ENCODE measurements around the gene SLCO3A1.

DNA sequence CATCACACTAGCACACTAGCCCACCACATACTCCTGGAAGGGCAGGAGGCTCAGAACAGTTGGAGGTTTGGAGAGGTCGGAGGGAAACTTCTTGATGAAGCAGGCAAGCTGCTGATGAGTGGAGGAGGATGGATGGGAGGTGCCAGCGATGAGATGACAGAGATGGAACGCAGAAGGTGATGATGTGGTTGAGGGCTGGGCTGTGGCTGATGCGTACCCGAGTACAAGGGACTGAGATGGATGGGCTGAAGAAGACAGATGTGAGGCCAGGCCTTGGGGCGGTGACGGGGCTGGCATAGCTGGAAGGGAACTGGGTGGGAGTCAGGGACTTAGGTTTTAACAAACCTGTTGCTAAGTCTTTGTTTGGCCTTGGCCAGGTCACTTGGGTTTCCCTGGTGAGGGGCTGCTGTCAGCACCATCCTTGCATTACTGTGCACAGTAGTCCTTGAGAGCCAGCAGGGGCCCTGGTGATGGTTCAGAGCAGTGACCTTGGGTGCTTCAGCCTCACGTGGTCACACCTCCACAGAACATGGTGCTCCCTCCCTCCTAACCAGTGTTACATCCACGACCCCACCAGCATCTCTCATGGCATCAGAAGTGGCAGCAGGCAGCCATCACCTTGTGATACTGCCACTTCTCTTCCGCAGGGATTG is 164.5 kb downstream of the SLCO3A1 start:
- no peak for TF ChIP-seq JUND (IDR thresholded peaks at IDR 0.05)
- TF ChIP-seq ZNF274 (IDR thresholded peaks at IDR 0.05; ENCODE audit: low read depth, low read length): no peak
- TF ChIP-seq, protein P1, sequence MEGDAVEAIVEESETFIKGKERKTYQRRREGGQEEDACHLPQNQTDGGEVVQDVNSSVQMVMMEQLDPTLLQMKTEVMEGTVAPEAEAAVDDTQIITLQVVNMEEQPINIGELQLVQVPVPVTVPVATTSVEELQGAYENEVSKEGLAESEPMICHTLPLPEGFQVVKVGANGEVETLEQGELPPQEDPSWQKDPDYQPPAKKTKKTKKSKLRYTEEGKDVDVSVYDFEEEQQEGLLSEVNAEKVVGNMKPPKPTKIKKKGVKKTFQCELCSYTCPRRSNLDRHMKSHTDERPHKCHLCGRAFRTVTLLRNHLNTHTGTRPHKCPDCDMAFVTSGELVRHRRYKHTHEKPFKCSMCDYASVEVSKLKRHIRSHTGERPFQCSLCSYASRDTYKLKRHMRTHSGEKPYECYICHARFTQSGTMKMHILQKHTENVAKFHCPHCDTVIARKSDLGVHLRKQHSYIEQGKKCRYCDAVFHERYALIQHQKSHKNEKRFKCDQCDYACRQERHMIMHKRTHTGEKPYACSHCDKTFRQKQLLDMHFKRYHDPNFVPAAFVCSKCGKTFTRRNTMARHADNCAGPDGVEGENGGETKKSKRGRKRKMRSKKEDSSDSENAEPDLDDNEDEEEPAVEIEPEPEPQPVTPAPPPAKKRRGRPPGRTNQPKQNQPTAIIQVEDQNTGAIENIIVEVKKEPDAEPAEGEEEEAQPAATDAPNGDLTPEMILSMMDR (IDR thresholded peaks at IDR 0.05 in 2 of 3, conservative IDR thresholded peaks at IDR 0.05 in 1 of 3; ENCODE audit: borderline replicate concordance in 1 of 3, insufficient read depth in 1 of 3, low read depth in 2 of 3, low read length in 2 of 3): no peak
- TF ChIP-seq POLR2AphosphoS5 (IDR thresholded peaks at IDR 0.05; ENCODE audit: low read depth, low read length): no peak
- TF ChIP-seq, protein P2, sequence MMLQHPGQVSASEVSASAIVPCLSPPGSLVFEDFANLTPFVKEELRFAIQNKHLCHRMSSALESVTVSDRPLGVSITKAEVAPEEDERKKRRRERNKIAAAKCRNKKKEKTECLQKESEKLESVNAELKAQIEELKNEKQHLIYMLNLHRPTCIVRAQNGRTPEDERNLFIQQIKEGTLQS (IDR thresholded peaks at IDR 0.05): no peak
- no peak for TF ChIP-seq POLR2A (IDR thresholded peaks at IDR 0.05; ENCODE audit: borderline replicate concordance, extremely low read depth, insufficient read depth, insufficient read length)
- TF ChIP-seq CEBPB (IDR thresholded peaks at IDR 0.05; ENCODE audit: low read depth): no peak
- TF ChIP-seq ZFX (IDR thresholded peaks at IDR 0.05): no peak
- no peak for TF ChIP-seq SP1 (IDR thresholded peaks at IDR 0.05; ENCODE audit: low read depth)
- TF ChIP-seq EZH2 (IDR thresholded peaks at IDR 0.05): no peak
- TF ChIP-seq, protein P3, sequence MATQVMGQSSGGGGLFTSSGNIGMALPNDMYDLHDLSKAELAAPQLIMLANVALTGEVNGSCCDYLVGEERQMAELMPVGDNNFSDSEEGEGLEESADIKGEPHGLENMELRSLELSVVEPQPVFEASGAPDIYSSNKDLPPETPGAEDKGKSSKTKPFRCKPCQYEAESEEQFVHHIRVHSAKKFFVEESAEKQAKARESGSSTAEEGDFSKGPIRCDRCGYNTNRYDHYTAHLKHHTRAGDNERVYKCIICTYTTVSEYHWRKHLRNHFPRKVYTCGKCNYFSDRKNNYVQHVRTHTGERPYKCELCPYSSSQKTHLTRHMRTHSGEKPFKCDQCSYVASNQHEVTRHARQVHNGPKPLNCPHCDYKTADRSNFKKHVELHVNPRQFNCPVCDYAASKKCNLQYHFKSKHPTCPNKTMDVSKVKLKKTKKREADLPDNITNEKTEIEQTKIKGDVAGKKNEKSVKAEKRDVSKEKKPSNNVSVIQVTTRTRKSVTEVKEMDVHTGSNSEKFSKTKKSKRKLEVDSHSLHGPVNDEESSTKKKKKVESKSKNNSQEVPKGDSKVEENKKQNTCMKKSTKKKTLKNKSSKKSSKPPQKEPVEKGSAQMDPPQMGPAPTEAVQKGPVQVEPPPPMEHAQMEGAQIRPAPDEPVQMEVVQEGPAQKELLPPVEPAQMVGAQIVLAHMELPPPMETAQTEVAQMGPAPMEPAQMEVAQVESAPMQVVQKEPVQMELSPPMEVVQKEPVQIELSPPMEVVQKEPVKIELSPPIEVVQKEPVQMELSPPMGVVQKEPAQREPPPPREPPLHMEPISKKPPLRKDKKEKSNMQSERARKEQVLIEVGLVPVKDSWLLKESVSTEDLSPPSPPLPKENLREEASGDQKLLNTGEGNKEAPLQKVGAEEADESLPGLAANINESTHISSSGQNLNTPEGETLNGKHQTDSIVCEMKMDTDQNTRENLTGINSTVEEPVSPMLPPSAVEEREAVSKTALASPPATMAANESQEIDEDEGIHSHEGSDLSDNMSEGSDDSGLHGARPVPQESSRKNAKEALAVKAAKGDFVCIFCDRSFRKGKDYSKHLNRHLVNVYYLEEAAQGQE (IDR thresholded peaks at IDR 0.05; ENCODE audit: low read depth): no peak

Measured in HCT116 (cell line).